Stimulated activated CD8-positive, alpha-beta memory T cell treated with anti-CD3 and anti-CD28 coated beads, Interleukin-15, amount 100 ng/mL, for 1 hour (primary cell): ENCODE results near the gene ALK.

Source experiments
- DNase-seq: peaks from one replicate; pipeline ENCODE4 v3.0.0-alpha.2; 2020; ENCODE audit warnings: low read depth

The ALK gene

GRCh38 chr2:29528371-29528770 lies 393.0 kb downstream of the ALK start:
- DNase-seq: no peak

DNA sequence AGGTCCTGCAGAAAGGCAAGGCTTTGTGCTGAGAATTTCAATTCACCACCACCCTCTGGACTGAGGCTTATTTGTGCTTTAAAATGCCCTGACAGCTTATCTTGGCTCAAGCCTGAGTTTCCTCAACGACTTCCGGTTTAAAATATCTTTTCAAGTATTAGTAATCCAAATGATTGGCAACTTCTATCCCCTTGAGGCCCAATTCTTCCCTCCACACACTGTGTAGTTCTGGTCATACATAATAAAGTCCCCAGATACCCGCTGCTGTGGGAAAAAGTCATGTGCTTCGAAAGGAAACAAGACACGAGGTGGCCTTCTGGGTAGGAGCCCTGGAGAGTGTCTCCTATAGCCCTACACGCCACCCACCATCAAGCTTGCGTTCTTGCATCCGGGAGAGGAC lies 393.4 kb downstream of the ALK start:
- DNase-seq: no peak

DNA sequence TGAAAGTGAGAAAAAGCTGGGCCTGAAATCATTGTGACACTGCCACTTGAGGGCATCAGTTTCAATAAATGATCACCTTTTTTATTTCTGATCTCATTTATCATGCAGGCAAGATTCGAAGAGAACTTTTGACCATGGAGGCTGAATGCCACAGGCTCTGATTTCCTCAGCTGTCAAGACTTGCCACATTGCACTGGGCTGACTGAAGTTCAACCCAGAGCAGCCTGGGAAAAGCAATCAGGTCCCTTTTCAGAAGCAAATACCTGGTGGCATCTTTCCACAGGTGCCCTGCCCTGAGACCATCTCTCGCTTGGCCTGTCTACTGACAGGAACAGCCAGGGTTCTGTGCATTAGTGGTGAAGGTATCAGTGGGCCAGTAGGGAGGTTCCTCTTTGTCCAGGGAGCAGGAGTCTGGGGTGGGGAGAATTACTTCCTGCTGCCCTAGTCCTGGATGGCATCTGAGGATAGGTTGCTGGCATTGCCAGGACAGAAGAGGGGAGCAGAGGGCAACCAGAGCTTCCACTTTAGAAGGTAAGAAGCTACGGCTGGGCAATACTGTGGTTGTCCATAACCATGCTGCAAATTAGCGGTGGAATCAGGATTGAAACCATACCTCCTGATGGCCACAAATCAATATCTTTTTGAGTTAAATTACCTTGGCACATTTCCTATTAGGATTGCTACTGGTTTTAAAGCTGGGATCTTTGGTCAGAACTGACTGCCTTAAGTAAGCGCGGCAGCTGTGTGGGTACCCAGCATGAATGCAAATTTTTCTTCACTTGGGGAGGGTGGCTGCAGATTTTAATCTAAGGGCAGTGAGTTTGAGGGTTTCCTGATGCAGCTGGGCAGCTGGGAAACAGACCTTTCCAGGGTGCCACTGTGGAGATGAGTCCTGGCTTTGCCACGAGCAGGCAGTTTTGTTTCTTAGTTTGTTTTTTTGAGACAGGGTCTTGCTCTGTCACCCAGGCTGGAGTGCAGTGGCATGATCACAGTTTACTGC lies 394.5 kb downstream of the ALK start:
- DNase-seq: no peak

DNA sequence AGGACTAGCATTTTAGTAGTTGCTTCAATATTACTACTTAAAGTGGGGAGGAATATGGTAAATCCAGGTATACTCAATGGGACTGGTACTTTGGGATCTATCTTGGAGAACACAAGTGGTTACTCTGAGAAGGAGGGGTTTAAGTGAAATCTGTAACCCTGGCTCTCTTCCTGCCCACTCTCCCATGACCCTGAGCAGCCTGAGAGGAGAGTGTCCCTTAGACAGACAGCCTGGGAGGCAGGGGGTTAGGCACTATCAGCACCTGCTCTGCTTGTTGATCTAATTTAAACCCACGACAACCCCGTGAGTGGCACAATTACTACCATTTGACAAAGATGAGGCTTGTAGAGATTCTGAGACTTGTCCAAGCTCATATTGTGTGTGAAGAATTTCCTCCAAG lies 395.5 kb downstream of the ALK start:
- DNase-seq: no peak

- DNase-seq: no peak
Observed at GRCh38 chr2:29524652-29525051, 396.7 kb downstream of the ALK start.

DNA sequence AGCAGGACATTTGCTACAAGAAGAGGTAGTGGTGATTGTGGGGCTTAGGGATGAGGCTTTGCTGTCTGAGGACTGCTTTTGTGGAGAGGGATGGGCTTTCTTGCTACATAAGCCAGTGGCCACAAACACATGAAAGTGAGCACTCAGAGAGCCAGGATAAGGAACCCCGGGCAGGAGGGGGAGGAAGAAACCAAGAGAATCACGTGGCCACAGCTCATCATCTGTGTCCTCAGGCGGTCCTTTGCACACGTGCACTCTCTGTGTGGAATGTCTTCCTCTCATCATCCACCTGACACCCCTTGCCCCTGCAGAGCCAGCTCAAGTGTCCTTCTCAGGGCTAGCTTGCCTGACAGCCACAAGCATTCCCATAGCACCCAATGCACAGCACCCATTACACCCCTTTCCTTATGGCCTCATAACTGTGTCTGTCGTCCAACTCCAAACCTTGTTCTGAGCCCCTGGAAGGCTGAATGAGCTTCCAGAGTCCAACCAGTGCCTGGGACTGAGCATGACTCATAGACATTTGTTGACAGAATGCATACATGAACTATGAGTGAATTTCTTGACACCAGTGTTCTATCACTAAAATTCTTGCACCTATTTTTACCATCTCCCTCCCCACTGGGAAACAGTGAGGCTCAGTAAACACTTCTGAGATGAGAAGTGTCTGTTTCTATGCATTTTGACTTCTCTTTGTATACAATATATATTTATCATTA lies 398.3 kb downstream of the ALK start:
- no peak for DNase-seq

GRCh38 chr2:29520001-29520400 lies 401.4 kb downstream of the ALK start:
- DNase-seq: no peak

- no peak for DNase-seq
Observed at GRCh38 chr2:29519338-29519925, 402.0 kb downstream of the ALK start.

- DNase-seq: no peak
Observed at GRCh38 chr2:29518646-29519337, 402.6 kb downstream of the ALK start.

DNA sequence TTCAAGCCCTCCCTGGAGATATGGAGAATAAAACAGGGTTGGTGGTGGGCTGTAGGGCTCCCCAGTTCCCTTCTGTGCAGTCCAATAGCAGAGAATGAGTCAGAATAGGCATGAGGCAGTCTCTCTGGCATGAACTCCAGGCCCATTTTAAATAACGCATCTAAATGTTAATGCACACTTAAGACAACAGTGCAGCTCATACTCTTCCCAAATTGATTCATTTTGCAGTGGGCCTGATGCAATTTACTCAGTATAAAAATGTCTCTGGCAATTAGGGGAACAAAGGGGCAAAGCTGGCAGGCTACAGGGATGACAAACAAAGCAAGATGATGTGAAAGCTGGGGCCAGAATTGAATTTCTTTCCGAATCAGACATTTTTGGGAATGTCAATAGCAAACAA lies 403.4 kb downstream of the ALK start:
- DNase-seq: no peak

- DNase-seq: no peak
Observed at GRCh38 chr2:29517413-29517812, 404.0 kb downstream of the ALK start.

GRCh38 chr2:29516767-29517166 lies 404.6 kb downstream of the ALK start:
- no peak for DNase-seq

GRCh38 chr2:29509878-29510277 lies 411.5 kb downstream of the ALK start:
- no peak for DNase-seq

DNA sequence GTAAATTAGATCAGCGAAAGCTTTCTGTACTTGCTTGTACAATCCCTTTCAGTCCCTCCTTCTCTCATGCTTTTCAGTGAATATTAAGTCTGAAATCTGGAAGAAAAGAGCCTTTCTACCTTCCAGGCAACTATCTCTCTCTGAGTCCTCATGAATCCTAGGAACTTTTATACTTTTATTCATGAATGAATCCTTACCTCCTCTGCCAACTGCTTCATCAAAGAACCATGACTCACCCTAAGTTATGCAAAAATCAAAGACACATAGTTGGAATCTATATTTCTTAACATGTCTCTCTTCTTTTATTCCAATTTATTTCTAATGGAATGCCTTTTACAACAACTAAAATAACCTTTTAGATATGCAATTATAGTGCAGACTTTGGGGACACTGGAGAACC lies 412.0 kb downstream of the ALK start:
- no peak for DNase-seq

DNA sequence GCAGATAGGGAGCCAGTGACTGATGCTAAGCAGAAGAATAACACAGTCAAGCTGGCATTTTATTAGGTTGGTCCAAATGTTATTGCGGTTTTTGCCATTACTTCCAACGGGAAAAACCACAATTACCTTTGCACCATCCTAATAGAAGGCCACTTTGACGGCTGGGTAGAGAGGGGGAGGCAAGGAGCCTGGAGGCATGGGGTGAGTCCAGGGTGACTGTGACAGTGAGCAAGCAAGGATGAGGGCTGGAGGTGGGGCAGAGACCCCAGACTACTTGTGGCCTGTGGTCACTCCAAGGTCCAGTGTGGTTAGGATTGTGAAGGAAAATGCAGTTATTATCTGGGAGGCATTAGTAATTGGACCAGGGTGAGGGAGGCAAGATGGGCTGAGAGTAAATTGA lies 416.6 kb downstream of the ALK start:
- no peak for DNase-seq

DNA sequence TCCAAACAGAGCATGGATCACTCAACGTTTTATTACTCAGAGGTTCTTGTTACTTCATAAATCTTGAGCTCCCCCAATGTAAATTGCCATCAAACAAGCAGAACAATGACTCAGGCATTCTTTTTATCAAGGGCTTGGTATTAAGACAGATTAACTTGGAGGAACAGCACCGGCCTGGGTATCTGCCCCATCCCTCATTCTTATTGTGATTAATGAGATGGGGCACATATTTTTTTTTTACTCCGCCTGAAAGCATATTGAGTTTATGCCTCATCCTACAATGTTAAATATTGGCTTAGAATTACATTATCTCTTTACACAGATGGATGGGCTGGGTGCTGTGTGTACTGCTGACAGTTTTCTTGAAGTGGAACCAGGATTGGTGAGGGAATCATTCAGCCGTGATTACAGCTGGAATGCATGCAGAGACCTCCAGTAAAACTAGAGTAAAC lies 418.9 kb downstream of the ALK start:
- no peak for DNase-seq

GRCh38 chr2:29497375-29497774 lies 424.0 kb downstream of the ALK start:
- DNase-seq: no peak

DNA sequence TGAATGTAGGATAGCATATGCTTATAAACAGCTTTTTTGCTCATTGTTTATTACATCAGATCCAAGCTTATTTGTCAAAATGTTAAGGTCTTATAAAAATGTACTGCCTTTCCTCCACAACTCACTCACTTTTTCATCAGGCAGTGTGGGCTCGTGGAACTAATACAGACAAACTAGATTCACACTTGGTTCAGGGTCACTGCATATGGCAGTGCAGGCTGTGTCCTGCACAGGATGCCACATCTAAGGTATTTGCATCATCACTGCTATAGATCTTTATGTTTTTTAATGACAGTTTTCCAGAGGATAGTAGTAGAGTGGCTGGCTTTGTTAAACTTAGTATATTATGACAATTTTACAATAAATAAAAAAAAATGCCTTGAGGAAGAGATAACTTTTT lies 425.2 kb downstream of the ALK start:
- DNase-seq: no peak

DNA sequence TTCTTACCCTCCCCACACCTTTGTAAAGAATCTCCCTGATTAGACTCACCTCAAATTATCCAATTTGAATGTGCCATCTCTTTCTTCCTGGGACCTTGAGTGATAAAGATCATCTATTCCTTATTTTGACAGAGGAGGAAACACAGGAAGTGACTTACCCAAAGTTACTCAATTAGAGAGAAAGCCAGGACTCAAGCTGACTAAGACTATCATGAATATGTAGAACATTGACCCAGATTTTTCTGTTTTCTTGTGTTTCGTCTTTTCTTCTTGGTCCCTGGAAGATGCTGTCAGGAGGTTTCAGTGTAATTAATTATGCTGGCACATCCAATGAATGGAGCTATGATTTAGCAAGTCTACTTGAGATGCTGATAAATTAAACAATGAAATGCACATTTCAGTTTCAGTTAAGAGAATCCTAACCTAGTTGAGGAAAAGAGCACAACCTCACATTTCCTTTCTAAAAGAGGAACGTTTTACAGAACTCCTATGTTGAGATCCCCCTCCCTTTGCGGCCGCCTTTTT lies 425.8 kb downstream of the ALK start:
- no peak for DNase-seq

- DNase-seq: no peak
Observed at GRCh38 chr2:29495068-29495467, 426.3 kb downstream of the ALK start.

- DNase-seq: no peak
Observed at GRCh38 chr2:29492701-29493100, 428.7 kb downstream of the ALK start.

- no peak for DNase-seq
Observed at GRCh38 chr2:29490045-29490444, 431.3 kb downstream of the ALK start.
